ENCODE results near the gene ABCC2. TPM values are rescaled to one million over a fixed set of nuclear protein-coding genes. Genes with fewer than 3 reads are reported as not detected.

The ABCC2 gene
- total RNA-seq, 1 donor from 2014 or later: 11.0 TPM

- TF ChIP-seq CTCF (conservative IDR thresholded peaks at IDR 0.05): no peak
- Mint-ChIP-seq H3K27me3 (no peaks in the 10 kb centered on the region), H3K9me3 (no peaks in the 10 kb centered on the region), H3K4me3 (no peak overlapping the region), H3K4me1 (ENCODE audit: unreplicated experiment) (no peaks in the 10 kb centered on the region), H3K36me3 (peaks cover 5% of the 10 kb centered on the region), H3K27ac (no peak overlapping the region)
- DNase-seq (ENCODE audit: extremely low spot score, unreplicated experiment): no peak
These were observed 59.3 kb downstream of the ABCC2 start for GRCh38 chr10:99841746-99842145.

- TF ChIP-seq CTCF (conservative IDR thresholded peaks at IDR 0.05): no peak
- Mint-ChIP-seq H3K9me3 (no peaks in the 10 kb centered on the region), H3K36me3 (peaks cover 5% of the 10 kb centered on the region), H3K4me1 (ENCODE audit: unreplicated experiment) (no peaks in the 10 kb centered on the region), H3K4me3 (no peak overlapping the region), H3K27me3 (no peaks in the 10 kb centered on the region), H3K27ac (no peak overlapping the region)
- DNase-seq (ENCODE audit: extremely low spot score, unreplicated experiment): no peak
These were observed 60.9 kb downstream of the ABCC2 start for GRCh38 chr10:99843310-99843709.

- Mint-ChIP-seq H3K27me3 (no peaks in the 10 kb centered on the region), H3K9me3 (no peaks in the 10 kb centered on the region), H3K36me3 (peaks cover 5% of the 10 kb centered on the region), H3K27ac (no peak overlapping the region), H3K4me3 (no peak overlapping the region), H3K4me1 (ENCODE audit: unreplicated experiment) (peaks cover 2% of the 10 kb centered on the region)
- no peak for DNase-seq (ENCODE audit: extremely low spot score, unreplicated experiment)
- no peak for TF ChIP-seq CTCF (conservative IDR thresholded peaks at IDR 0.05)
These were observed 62.1 kb downstream of the ABCC2 start for GRCh38 chr10:99844433-99844955.

GRCh38 chr10:99845837-99846382 lies 63.5 kb downstream of the ABCC2 start:
- no peaks in the 10 kb centered on the region for H3K27me3 Mint-ChIP-seq
- peaks cover 15% of the 10 kb centered on the region for H3K4me1 Mint-ChIP-seq (ENCODE audit: unreplicated experiment)
- DNase-seq (ENCODE audit: extremely low spot score, unreplicated experiment): peak; percentile 77
- H3K9me3 Mint-ChIP-seq: no peaks in the 10 kb centered on the region
- peak overlapping the region; percentile 76 for H3K4me3 Mint-ChIP-seq
- peak overlapping the region; percentile 54 for H3K27ac Mint-ChIP-seq
- TF ChIP-seq CTCF (conservative IDR thresholded peaks at IDR 0.05): peak; percentile 98
- H3K36me3 Mint-ChIP-seq: peaks cover 3% of the 10 kb centered on the region

GRCh38 chr10:99849057-99849456 lies 66.6 kb downstream of the ABCC2 start:
- H3K4me3 Mint-ChIP-seq: no peak overlapping the region
- H3K4me1 Mint-ChIP-seq (ENCODE audit: unreplicated experiment): peaks cover 18% of the 10 kb centered on the region
- H3K36me3 Mint-ChIP-seq: no peaks in the 10 kb centered on the region
- H3K9me3 Mint-ChIP-seq: no peaks in the 10 kb centered on the region
- H3K27me3 Mint-ChIP-seq: no peaks in the 10 kb centered on the region
- TF ChIP-seq CTCF (conservative IDR thresholded peaks at IDR 0.05): no peak
- no peak for DNase-seq (ENCODE audit: extremely low spot score, unreplicated experiment)
- no peak overlapping the region for H3K27ac Mint-ChIP-seq
